Measurements from ENCODE around the gene JKAMP.

JKAMP gene

GRCh38 chr14:59537476-59537875 is 53.2 kb downstream of the JKAMP start:
- no peak for DNase-seq (ENCODE audit: low read depth in 1 of 2, low spot score in 1 of 2)

- no peak for DNase-seq (ENCODE audit: low read depth in 1 of 2, low spot score in 1 of 2)
These were observed 54.6 kb downstream of the JKAMP start for GRCh38 chr14:59538936-59539335.

GRCh38 chr14:59540852-59541251 is 56.5 kb downstream of the JKAMP start:
- DNase-seq (ENCODE audit: low read depth in 1 of 2, low spot score in 1 of 2): no peak

GRCh38 chr14:59541731-59542130 is 57.4 kb downstream of the JKAMP start:
- DNase-seq (ENCODE audit: low read depth in 1 of 2, low spot score in 1 of 2): no peak

- no peak for DNase-seq (ENCODE audit: low read depth in 1 of 2, low spot score in 1 of 2)
These were observed 59.6 kb downstream of the JKAMP start for GRCh38 chr14:59543873-59544272.

- DNase-seq (ENCODE audit: low read depth in 1 of 2, low spot score in 1 of 2): no peak
These were observed 63.0 kb downstream of the JKAMP start for GRCh38 chr14:59547310-59547709.
